GM12801 (cell line): ENCODE data around the gene ITCH.

ENCODE experiments used
- CTCF ChIP-seq: IDR thresholded peaks from one replicate; pipeline ENCODE4 v1.5.1; 2011; ENCODE audit warnings: control low read depth; ENCODE audit not compliant: insufficient read length; ENCODE audit errors: extremely low read depth

The ITCH gene

DNA sequence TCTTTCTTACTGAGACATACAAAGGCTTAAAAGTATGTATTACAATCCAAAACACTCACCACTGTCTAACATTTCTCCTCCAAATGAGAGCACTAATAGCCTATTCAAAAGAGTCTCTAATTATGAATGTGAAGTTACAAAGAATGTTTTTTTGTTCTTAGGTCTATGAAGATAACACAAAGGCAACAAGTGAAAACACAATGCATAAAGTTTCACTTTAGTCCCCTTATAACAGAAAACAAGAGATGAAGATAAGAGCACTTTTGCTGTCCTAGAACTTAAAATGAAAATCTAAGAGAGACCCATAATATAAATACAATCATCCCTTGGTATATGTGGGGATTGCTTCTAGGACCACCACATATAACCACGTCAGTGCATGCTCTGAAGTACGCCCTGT, 25.6 kb downstream of the ITCH start:
- no peak for TF ChIP-seq CTCF

- TF ChIP-seq CTCF, result no peak
Measured at GRCh38 chr20:34389206-34389953, 26.3 kb downstream of the ITCH start.

- TF ChIP-seq CTCF, result no peak
Measured at GRCh38 chr20:34389954-34390555, 27.0 kb downstream of the ITCH start.

GRCh38 chr20:34396408-34396807, 33.3 kb downstream of the ITCH start:
- TF ChIP-seq CTCF, result no peak

DNA sequence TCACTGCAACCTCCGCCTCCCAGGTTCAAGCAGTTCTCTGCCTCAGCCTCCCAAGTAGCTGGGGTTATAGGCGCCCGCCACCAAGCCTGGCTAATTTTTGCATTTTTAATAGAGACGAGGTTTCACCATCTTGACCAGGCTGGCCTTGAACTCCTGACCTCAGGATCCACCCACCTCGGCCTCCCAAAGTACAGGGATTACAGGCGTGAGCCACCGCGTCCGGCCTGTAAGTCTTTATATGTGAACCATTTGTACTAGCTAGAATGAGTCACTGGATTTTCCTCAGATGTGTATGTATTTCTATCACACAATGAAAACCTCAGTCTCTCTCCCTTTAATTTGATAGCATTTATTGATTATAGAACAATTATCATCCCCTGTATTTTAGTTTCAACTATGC, 34.0 kb downstream of the ITCH start:
- no peak for TF ChIP-seq CTCF

DNA sequence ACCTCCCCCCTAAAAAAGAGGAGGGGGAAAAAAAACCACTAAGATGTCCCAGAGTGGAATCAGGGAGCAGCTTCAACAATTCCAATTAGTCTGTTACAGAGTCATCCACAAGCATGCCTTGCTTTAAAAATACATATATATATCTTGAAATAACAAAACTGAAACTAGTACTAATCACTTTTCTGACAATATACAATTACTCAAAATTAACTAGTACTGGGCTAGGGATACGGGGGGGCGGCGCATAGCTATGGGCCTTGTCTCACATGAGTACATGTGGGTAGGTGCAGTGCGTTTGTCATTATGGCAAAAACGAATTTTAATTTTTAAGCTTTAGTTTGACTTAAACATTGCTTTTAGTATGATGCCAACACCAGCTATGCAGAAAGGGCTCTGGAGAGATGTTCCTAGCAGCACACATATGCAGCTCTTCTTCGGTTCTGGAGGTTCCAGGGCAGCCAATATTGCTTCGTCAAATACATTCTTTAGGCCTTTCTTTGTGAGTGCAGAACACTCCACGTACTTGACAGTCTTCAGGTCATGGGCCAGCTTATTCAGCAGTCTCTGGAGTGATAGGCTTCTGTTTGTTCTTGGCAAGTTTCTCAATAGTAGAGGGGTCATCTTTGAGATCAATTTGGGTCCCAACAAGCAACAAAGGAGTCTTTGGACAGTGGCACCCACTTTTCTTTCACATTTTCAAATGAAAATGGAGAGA, 38.8 kb downstream of the ITCH start:
- TF ChIP-seq CTCF, result no peak

- TF ChIP-seq CTCF, result no peak
Measured at GRCh38 chr20:34402461-34402860, 39.4 kb downstream of the ITCH start.
